HG03103 (cell line): ENCODE data around the gene POLDIP3.
"Not testable (repeated sequence)": the region's sequence is repeated elsewhere in the genome, so short reads cannot be mapped to it uniquely, and the experiment has no call there.

Experiments
- ATAC-seq: cut with Tn5 transposase; IDR thresholded peaks from one replicate; pipeline ENCODE4 v1.9.1; 2021; ENCODE audit warnings: low read depth; ENCODE audit not compliant: unreplicated experiment

The POLDIP3 gene

GRCh38 chr22:42591987-42592386, 22.7 kb downstream of the POLDIP3 start:
- no peak for ATAC-seq

DNA sequence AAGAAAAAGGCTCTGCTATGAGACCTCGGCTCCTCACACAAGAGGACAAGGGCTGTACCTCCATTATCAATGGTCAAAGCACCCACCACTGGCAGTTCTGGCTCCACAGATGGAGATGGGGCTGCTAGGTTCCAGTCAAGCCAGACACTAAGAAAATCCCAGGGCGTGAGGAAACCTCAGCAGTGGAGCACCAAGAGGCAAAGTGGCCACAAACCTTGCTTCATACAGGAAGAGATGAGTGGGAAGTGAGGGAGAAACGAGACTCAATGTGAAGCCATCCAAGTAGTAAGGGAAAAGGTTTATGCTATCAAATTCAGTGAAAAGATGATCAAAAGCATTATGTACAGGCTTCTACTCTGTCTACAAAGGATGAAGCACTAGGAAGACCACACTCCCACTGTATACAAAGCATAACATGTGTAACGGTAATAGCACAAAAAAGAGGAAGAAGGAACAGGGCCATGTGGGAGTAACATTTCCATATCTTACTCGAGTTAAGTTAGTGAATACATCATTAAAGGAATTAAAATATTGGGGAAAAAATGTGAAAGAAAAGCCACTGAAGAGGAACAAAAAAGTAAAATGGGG, 27.0 kb downstream of the POLDIP3 start:
- no peak for ATAC-seq

- no peak for ATAC-seq
Measured at GRCh38 chr22:42586381-42586780, 28.3 kb downstream of the POLDIP3 start.

GRCh38 chr22:42585096-42585495, 29.6 kb downstream of the POLDIP3 start:
- ATAC-seq, result no peak

GRCh38 chr22:42584364-42584940, 30.2 kb downstream of the POLDIP3 start:
- no peak for ATAC-seq

DNA sequence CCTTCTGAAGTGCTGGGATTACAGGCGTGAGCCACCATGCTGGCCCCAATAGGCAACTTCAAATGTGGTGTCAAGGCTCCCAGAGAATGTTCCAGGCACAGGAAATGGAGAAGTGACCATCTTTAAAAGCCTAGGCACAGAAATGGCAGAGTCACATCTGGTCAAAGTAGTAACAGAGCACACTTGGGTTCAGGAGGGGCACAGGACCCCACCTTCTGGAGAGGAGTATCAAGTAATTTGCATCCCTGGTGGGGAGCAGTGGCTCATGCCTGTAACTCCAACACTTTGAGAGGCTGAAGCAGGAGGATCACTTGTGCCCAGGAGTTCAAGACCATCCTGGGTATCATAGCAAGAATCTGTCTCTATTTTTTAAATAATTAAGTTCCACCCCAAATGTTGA, 31.7 kb downstream of the POLDIP3 start:
- no peak for ATAC-seq

DNA sequence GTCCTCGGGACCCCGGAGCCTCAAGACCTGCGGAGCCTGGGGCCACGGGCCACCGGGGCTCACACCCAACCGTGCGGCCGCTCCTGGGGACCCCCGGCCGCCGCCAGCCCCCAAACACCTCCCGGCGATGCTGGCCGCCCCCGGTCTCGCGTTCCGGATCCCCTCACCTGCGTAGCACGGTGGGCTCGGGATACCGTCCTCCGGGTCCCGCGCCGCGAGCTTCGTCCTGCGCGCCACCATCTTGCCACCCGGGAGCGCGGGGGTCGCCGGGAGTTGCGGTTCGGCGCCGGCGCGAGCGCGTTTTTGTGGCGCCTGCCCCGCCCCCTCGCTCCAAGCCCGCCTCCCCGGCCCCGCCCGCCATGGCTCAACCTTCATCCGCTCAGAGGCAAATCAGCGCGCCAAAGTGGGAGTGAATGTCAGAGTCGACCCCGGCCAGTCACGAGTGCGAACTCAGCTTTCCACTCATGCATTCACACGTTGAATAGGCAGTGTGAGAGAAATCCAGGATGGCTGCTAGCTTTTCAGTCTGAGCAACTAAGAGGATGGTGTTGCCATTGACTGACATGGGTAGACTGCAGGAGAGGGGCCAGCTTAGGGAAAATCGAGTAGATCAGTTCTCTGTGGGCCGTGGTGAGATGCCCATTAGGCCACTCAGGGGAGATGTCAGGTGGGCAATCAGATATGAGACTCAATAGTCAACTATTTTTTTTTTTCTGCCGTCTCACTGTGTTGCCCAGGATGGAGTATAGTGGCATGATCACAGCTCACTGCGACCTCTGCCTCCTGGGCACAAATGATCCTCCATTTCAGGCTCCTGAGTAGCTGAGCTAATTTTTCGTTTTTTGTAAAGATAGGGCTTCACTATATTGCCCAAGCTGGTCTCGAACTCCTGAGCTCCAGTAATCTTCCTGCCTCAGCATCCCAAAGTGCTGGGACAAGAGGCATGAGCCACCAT, 32.6 kb downstream of the POLDIP3 start:
- ATAC-seq, result peak; percentile 61

DNA sequence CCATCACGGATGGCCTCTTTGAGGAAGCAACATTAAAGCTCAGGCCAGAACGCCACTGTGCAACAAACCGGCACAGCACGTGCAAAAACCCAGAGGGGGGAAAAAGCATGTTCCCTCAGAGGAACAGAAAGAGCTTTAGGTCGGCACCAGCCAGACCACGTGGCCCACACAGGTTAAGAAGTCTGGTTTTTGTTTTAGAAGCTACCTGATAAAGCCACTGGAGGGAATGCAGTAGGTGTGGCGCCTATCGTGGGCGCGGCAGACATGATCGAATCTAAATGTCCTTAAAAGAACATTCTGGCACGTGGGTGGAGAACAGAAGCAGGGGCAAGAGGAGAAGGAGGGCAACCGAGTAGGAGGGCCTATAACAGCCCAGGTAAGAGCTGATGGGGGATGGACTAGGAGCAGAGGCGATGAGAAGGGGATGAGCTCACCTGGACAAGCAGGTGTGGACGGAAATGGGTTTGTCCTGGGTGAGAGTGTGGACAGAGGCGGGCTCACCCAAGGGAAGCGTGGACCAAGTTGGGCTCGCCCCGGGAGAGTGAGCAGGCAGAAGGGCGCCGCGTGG, 33.4 kb downstream of the POLDIP3 start:
- ATAC-seq, result peak; percentile 24

DNA sequence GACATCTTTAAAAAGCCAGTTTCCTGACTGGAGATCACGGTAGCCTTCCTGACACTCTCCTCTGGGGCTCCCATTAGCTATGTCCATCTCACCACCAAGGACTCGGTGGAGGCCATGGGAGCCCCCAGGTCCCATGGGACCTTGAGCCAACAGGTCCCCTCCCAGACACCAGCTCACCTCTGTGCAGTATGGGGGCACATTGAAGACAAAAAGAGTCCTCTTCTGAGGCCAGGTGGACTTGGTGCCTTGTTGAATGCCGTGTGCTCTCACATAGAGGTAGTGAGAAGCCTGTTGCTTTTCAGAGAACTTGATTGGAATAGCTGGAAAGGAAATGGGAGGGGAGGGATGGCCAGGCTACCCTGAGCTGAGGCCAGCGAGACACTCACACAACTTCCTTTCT, 34.6 kb downstream of the POLDIP3 start:
- not testable (repeated sequence) for ATAC-seq

DNA sequence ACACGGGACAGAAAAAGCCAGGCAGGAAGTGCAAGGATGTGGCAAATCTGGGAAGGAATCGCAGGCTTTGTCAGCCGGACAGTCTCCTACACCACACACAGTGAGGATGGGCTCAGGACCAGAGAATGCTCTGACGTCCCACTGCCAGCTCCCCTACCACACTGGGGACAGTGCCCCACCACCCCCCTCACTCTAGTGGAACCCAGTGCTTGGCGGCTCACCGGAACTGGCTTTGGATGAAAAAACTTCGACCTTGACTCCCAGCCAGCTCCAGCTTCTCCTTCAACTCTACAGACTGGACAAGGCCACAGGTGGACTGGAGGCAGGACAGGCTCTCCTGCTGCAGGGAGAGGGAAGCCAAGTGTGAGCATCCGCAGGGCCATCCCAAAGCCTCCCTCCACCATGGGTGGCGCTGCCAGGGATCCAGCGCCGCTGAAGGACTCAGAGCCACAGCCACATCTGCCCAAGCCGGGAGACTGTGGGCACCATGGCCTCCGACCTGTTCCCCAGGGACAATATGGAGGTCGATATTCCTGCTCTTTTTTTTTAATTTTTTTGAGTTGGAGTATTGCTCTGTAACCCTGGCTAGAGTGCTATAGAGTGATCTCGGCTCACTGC, 37.0 kb downstream of the POLDIP3 start:
- ATAC-seq, result no peak

DNA sequence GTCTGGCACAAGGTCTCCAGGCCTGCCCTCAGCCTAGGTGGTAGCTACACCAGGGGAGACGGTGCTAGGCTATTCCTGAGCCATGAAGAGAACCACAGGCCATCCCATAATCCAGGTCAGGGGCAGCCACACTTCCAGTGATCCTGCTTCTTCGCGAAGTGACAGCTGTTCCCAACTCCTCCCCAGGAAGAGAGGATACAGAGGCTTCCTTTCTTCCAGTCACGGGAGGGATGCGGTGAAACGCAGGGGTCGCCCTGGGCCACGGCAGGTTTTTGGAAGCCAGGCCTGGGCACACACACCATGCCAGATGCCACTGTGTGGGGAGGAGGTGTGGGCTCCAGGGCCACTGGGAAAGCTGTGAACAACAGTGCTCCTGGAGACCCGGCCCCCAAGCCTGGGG, 37.5 kb downstream of the POLDIP3 start:
- ATAC-seq, result not testable (repeated sequence)

DNA sequence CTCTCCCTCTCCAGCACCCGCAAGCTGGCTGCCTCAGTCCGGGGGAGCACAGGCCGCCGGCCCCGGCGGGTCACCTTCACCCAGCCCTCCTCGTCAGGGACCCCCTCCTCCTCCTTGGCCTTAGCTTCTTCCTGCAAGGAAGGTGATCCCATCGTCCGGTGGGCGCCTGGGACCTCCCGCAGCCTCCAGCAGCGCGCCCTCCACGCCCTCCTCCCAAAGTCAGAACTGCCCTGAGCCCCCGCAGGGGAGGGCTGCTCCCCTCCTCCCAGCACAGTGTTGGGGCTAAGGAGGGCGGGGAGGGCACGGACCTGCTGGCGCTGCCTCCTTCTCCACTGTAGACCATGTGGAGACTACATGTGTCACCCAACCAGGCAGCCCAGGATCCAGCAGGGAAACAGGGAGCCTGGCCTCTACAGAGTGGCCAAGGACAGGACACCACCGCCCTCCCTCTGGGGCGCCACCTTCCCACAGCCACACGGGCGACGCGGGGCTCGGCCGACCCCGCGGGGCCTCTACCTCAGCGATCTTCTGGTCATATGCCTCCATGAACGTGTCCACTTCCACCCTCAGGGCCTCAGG, 38.6 kb downstream of the POLDIP3 start:
- not testable (repeated sequence) for ATAC-seq

GRCh38 chr22:42574468-42574867, 40.2 kb downstream of the POLDIP3 start:
- not testable (repeated sequence) for ATAC-seq

DNA sequence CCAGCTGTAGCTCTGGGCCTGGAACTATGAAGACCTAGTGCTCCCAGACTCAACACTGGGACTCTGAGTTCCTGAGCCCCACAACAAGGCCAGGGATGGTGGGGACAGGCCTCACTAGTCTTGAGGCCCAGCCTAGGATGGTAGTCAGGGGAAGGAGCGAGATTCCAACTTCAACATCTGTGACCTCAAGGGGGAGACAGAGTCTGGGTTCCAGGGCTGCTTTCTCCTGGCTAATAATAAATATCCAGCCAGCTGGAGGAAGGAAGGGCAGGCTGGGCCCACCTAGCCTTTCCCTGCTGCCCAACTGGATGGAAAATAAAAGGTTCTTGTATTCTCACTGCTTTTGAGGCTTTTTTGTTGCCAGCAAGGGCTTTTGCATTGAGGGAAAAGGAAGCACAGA, 40.6 kb downstream of the POLDIP3 start:
- ATAC-seq, result not testable (repeated sequence)

DNA sequence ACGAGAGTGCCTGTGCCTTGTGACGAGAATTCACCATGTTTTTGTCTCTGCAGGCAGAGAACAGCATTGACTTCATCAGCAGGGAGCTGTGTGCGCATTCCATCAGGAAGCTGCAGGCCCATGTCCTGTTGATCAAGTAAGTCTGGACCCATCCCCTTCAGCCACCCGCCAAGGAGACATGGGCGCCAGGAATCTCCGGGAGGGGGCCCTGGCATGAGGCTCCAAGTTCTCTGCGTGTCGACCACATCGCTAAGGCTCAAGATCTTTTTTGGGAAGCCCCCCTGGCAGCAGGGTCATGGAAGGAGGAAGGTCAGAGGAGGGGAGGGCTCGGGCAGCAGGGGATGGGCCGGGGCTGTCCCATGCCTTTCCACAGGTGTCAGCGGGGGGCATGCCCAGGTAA, 43.6 kb downstream of the POLDIP3 start:
- not testable (repeated sequence) for ATAC-seq

GRCh38 chr22:42570580-42570979, 44.1 kb downstream of the POLDIP3 start:
- ATAC-seq, result not testable (repeated sequence)

DNA sequence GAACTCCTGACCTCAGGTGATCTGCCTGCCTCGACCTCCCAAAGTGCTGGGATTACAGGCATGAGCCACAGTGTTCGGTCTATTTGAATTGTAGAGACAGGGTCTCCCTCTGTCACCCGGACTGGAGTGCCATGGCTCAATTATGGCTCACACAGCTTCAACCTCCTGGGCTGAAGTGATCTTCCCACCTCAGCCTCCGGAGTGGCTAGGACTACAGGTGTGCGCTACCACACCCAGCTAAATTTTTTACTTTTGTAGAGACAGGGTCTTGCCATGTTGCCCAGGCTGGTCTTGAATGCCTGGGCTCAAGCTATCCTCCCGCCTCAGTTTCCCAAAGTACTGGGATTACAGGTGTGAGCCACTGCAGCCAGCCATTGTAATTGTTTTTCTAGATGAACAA, 46.7 kb downstream of the POLDIP3 start:
- ATAC-seq, result not testable (repeated sequence)

DNA sequence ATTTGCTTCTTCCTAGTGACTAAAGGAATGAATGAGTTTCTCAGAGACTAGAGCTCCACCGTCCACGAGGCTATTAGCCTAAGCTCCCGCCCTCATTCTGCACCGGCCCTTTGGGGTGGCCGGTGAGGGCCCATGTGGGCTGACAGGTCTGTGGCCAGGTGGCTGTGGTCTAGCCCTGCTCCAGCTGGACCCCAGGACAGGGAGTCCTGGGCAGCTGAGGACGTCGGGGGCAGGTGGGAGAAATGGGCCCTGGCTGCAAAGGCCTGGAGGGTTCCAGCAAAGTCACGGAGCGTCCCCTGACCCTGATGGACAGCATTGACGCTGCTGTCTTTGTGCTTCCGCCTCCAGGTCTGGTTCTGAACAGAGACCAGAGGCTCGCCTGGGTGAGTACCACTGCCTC, 48.7 kb downstream of the POLDIP3 start:
- ATAC-seq, result no peak

DNA sequence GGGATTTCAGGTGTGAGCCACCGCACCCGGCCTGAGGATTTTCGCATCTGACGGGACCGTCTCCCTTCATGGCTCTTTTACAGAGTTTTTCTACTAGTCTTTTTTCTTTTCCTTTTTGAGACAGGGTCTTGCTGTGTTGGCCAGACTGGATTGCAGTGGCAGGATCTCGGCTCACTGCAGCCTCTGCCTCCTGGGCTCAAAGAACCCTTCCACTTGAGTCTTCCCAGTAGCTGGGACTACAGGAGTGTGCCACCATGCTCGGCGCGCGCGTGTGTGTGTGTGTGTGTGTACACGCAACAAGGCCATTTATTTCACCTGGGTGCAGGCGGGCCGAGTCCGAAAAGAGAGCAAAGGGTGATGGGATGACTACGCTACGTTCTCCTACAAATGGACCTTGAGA, 50.0 kb downstream of the POLDIP3 start:
- ATAC-seq, result no peak

DNA sequence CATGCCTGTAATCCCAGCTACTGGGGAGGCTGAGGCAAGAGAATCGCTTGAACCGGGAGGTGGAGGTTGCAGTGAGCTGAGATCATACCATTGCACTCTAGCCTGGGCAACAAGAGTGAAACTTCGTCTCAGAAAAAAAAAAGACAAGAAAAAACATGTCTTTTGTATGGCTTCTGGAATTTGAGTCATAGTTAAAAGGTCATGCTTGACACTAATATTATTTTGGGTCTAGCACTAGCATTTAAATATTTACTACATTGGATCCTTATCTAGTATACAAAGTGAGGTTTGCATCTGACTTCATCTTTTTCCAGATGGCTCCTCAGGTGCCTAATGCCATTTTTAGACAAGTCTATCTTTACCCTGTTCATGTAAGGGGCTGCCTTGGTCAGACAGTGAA, 50.7 kb downstream of the POLDIP3 start:
- ATAC-seq, result not testable (repeated sequence)
